Sciatic nerve (tissue), 2 donors: Measurements from ENCODE around the gene FASN. TPM values are rescaled to one million over a fixed set of nuclear protein-coding genes. Genes with fewer than 3 reads are reported as not detected.

ENCODE experiments used
- ATAC-seq: fragments of 200-7000 bp; cut with Tn5 transposase; one replicate; pipeline ENCODE4 v1.9.1; 2020; ENCODE audit warnings: mild to moderate bottlenecking, moderate library complexity
- DNase-seq: peaks from one replicate; pipeline ENCODE4 v3.0.0-alpha.2; 2020; ENCODE audit warnings: low spot score
- intact Hi-C: fragments of 100-400 bp; cut with DNase I; formaldehyde crosslinking; loops from one replicate; pipeline ENCODE4 v1.14.2; 2022
- total RNA-seq: library from RNA; stranded (reverse); fragmentation: NEBNext Ultra II Directional; extraction: Animal tissue kit (Norgen Biotek cat#: 25700); gene quantifications from one replicate; pipeline ENCODE4 v1.2.1, GENCODE V29; 2021
- donor health status: DM: no; HTN: no; CAD: no.
- donor health status: DM: no; HTN: no; CAD: no.

The FASN gene
- total RNA-seq, 1 donor from 2014 or later = 280 TPM

DNA sequence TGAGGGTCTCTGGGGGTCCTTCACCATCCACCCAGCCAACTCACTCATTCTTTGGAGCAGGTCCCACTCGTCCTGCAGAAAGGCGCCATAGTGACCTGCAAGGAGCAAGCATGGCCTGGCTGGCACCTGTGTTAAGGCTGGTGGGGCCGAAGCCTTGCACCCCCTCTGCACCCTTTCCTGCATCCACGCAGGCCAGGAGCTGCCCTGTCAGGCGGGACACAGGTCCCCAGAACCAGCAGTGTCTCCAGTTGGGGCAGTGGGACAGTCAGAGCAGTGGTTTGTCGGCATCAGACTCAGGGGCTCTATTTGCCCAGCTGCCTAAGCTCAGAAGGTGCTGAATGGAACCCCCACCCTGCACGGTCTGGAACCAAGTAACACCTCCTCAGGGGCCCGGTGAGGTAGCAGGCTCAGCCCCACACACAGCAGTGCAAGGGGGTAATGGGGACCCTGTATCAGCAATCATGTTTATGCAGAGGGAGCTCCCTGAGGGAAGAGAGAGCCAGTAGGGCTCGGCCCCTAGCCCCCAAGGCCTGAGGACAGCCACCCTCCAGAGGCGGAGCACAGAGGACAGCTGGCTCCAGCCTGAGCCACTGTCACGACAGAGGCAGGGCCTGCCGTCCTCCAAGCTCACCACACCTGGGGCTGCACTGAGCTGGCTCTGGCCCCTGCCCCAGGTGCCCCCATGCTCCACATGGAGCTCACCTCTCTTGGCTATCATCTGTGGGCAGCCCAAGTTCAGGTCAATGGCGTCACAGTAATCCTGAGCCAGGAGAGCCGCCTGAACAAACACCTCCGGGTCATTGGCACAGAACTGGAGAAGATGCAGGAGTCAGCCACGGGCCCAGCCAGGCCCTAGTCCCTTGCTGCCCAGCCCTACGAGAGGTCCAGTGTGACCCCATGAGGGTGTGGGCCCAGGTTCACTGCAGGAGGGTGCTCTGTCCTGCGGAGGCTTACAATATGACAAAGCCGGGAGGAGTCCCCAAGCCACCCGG, 34.3 kb downstream of the FASN start:
- intact Hi-C loops = no loop called here
- no peak for ATAC-seq
- no peak for DNase-seq

DNA sequence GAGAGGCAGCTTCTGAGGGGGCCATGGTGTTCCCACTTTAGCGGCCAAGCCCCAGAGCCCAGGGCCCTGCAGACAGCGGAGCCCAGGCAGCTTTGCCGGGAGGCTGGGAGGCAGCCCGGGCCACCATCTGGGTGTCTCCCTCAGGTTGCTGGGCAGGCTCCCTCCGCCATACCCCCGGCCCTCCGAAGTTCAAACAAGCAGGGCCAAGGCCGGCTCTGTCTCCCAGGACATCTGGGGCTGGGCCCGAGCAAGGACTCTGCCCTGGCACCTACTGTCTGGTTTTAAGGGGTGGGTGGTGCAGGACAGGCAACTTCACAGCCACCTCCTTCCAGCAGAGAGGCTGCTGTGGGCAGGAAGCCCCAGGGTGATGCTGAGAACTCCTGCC, 35.1 kb downstream of the FASN start:
- ATAC-seq (no peak), DNase-seq (no peak)
- intact Hi-C loops = no loop called here

DNA sequence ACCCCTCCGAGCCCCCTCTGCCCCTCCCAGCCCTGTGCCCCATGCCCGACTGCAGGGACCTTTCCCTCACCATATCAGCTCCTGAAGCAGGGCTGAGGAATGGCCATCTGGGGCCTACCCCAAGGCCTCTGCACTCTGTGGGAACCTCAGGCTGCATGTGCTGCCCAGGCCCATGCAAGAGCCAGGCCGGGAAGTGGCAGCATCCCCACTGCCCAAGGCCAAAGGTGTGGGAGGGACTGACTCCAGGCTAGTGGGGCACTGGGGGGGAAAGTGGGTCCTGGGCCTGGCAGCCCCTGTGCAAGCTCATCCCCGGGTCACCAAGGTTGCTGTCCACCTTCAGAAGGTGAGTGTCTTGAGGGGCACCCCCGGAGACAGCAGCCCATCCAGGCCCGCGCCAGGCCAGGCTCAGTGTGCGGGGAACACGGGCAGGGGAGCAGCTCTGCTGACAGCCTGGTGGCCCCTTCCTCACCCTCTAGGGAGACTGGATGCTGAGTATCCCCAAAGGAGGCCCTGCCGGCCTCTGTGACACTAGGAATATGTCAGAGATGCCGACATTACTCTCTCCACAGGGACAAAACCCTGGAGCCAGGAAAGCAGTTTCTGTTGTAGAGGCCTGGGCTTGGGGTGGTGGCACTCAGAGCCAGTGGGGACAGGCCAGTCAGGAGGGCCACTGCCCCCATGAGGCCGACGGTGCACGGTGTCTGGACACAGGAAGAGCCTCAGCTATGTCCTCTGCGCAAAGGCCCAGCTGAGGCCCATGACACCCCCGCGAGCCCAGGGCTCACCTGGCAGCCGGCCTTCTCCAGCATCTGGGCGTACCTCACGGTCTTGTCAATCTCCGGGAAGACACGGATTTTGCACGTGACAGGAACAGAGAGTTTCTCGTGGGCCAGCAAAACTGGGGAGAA, 35.7 kb downstream of the FASN start:
- intact Hi-C loops = no loop called here
- no peak for ATAC-seq
- no peak for DNase-seq

DNA sequence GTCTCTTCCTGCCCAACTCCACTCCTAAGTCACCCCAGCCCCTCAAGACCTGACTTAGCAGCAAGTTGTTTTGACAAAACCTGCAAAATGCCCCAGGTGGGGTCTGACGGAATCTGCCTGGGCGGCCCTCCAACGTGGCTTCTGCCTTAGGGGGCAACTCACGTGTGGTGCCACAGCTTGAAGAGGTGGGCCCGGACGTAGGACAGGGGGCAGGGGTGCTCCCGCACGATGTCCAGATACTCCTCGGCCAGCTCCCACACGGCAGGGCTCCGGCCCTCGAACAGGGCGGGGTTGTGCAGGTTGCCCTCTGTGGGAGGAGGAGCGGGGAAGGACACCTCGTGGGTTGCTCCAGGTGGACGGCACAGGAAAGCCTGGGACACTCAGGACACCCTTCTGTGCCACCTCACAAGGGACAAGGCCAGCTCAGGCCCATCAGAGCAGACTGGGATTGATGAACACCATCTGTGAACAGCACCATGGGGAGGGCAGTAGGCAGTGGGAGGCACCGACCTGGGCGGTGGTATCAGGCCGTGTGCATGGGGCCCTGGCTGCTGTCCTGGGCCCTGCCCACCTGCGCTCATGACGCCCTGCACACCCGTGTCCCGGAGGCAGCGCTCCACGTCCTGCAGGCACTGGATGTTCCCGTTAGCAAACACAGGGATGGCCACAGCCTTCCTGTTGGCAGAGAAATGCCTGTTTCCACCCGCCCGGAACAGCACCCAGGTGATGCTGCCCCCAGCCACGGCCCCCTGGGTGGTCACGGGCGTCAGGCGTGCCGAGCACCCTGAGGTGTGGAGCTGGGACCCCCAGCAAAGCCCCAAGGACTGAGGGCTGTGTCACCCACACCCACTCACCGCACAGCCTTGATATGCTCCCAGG, 36.8 kb downstream of the FASN start:
- intact Hi-C loops = no loop called here
- DNase-seq (no peak), ATAC-seq (no peak)

DNA sequence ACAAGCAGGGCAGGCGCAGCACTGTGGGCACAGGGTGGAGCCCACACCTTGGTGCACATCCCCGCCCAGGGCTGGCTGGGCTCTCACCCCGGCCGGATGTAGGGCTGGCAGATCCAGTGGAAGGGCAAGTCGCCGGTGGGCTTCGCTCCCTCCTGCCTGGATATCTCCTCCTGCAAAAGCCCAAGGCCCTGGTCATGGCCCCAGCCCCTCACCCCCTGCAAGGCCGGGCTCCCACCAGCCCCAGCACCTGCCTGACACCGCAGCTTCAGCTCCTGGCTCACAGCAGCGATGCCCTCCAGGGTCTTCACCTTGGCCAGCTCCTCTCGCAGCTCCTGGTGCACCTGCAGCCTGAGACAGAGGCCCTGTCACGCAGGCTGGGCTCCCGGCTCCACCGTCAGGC, 37.4 kb downstream of the FASN start:
- intact Hi-C loops = no loop called here
- DNase-seq = no peak
- ATAC-seq = no peak

DNA sequence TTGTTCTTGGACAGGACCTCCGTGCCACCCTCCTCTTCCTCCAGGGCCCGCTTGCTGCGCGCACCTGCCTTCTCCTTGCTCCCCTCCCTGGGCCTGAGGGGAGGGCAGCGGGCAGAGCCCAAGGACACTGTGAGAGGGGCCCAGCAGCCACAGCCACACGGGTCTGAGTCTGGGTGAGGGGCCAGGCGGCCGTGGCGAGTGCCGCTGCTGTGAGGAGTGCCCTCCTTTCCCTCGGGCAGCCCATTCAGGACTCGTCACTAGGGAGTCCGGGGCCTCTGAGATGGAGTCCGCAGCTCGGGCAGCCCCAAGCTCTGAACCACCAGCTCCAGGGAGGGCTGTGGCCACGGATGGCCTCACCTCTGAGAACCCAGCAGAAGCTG, 38.0 kb downstream of the FASN start:
- intact Hi-C loops = no loop called here
- no peak for ATAC-seq
- no peak for DNase-seq

DNA sequence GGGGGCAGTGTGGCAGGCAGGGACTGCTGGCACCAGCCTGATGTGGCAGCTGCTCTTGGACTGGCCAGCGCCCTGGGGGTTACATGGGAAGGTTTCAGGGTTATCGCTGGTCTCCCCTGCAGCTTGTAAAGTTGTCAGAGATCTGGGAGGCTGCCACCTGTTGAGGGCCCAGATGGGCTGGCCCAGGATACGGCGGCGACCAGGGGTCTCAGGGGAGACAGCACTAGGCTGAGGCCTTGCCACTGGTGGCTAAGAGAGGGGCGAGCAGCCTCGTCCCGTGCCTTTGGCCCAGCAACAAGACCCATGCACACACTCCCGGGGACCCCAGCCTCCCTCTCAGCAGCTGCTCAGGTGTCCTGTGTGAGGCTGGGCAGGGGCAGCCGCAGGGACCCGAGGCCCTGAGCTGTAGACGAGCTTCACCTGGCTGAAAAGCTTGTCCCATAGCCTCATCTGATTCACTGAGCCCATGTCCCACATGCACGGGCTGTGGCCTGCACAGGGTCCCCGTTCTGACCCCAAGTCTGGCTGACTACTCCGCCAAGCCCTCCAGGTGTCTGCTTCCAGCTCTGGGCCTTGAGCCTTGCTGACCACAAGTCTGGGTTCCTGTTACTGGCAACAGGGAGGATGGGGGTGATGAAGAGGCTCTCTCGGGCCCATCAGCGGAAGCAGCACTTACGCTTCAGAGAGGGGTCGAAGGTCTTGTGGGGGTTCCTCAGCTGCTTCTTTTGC, 38.6 kb downstream of the FASN start:
- DNase-seq = no peak
- intact Hi-C loops = no loop called here
- no peak for ATAC-seq

DNA sequence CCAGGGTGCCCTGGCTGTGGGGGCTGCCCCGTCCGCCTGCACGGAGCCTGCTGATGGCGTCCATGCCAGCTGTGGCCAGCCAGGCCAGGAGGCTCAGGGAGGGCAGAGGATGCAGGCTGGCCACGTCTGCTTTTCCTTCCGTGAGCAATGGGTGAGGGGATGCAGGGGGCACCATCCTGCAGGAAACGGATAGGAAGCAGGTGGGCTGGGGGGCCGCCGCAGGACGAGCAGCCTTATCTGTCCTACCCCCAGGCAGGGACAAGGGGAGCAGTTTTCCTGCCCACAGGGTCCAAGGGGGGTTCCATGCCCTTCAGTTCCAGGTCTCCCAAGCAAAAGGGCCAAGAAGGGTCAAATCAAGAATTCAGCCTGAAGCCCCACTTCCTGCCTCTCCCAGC, 39.2 kb downstream of the FASN start:
- DNase-seq (no peak), ATAC-seq (no peak)
- intact Hi-C loops = no loop called here

DNA sequence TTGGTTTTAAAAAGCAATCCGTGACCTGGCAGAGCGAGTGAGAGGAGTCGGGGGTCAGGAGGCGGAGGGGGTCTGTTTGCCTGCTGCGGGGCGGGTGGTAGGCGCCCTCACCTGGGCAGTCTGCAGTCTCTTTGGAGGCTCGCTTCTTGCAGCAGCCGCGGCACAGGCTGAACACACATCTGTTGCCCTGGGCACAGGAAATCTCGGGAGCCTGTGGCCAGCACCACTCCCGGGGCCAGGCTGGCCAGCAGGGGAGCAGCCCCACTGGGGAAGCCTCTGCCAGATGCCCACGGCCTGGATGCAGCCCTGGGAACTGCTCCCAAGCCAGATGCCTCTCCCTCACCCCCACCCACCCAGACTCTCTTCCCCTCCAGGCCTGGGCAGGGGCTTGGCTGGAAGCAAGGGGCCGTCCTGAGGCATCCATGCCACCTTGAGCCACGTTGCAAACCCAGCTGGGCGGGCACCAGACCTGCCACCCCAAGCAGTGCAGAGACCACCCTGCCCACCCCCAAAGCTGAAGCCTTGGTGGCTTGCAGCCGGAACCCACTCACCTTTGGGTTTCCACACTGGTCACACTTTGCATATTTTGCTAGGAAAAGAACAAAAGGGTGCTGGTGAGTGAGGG, 39.7 kb downstream of the FASN start:
- intact Hi-C loops = no loop called here
- no peak for DNase-seq

DNA sequence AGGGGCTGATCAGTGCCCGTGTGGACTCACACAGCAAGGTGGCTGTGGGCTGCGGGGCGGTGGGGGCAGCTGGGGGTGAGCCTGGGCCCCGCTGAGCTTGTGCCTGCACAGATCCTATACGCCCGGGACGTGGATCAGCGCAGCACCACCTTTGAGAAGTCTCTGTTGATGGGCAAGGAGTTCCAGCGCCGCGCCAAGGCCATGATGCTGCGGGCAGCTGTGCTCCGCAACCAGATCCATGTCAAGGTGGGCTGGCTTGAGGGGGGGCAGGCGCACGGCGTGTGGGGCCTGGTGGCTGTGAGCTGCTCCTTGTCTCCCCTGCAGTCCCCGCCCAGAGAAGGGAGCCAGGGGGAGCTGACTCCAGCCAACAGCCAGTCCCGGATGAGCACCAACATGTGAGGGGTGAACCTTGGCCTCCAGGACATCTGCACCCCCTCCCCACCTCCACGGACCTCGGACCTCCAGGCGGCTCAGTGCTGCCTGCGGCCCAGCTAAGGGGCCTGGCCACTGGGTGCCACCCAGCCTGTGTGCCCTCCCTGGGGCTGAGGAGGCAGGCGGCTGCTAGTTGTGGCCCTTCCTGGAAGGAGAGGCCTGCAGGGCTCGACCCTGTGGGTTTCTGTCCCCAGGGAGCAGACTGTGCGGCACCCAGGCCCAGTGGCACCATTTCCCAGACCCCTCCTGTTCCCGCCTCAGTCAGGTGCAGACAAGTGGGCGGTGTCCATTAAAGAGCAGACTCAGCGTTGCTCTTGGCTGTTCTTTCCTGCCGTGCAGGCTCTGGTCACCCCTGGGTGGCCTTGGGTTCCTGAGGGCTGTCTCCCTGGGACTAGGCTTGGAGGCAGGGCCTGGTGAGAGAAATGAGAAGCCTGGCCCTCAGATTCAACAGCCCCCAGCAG, 41.1 kb downstream of the FASN start:
- DNase-seq (no peak), ATAC-seq (no peak)
- intact Hi-C loops = no loop called here

More for the DNA sequence above, 39.7 kb downstream of the FASN start:
- ATAC-seq = no peak

DNA sequence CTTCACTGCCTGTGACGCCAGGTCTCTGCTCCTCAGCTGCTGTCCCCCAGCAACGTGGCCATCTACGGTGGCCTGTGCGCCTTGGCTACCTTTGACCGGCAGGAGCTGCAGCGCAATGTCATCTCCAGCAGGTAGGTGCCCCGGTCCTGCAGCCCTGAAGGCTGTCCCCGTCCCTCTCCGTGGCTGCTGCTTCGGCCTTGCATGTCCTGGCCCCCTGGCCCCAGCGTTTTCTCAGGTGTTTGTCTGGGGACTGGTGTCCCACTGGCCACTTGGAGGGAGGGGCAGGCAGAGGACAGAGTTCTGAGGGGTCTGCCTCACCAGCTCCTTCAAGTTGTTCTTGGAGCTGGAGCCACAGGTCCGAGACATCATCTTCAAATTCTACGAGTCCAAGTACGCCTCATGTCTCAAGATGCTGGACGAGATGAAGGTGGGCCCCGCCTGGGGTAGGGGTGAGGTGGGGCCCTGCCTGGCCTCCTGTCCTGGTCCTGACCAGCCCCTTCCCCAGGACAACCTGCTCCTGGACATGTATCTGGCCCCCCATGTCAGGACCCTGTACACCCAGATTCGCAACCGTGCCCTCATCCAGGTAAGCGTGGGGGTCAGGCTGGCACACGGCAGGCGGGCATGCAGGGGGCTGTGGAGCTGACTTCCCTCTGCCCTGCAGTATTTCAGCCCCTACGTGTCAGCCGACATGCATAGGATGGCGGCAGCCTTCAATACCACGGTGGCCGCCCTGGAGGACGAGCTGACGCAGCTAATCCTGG, 41.9 kb downstream of the FASN start:
- DNase-seq = no peak
- intact Hi-C loops = no loop called here
- no peak for ATAC-seq

DNA sequence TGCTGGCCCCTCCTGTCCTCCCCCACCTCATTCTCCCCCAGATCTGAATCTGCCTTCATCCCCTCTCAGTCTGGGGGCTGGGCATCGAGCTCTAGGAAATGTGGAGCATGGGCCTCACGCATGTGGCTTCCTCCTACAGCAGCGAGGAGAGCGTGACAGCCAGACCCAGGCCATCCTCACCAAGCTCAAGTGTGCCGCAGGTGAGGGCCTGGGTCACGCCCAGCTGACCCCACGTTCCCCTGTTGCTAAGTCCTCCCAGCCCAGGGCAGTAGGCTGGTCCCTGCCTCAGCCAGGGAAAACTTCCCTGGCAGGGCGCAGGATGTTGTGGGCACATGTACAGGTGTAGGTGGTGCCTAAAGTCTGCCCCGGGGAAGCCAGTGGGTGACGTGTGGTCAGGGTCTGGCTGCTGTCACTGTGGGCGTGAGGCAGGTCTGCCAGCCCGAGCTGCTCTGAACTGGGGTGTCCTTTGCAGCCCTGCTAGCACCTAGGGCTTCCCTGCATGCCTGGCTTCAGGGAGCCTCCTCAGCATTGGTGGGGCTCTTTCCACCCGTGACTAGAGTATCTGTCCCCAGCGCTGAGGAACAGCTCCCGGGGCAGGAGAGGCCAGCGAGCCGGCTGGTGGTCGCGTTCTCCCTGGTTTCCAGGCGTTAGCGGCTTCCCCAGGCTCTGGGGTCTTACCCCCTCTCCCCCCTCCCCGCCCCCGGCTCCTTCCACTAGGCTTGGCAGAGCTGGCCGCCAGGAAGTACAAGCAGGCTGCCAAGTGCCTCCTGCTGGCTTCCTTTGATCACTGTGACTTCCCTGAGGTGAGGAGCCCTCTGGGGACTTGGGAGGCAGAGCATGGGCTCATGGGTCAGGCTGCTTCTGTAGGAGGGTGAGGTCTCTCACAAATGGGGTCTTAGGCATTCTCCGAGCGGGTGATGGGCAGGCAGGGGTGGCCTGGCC, 42.7 kb downstream of the FASN start:
- DNase-seq (no peak), ATAC-seq (no peak)
- intact Hi-C loops = no loop called here

DNA sequence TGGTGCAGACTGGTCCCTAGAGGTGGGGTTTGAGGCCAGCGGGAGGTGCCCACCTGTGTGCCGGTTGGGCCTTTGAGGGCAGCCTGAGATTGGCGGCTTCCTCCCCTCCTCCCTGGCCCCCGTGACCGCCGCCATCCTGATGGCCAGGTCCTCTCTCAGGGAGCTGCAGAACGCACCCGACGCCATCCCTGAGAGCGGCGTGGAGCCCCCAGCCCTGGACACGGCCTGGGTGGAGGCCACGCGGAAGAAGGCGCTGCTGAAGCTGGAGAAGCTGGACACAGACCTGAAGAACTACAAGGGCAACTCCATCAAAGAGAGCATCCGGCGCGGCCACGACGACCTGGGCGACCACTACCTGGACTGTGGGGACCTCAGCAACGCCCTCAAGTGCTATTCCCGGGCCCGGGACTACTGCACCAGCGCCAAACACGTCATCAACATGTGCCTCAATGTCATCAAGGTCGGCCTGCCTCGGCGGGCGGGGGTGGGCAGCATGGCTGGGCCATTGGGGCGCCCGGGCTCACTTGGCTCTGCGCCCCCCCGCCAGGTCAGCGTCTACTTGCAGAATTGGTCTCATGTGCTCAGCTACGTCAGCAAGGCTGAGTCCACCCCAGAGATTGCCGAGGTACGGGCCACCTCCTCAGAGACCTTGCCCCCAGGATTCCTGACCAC, 43.5 kb downstream of the FASN start:
- ATAC-seq (no peak), DNase-seq (no peak)
- intact Hi-C loops = no loop called here

DNA sequence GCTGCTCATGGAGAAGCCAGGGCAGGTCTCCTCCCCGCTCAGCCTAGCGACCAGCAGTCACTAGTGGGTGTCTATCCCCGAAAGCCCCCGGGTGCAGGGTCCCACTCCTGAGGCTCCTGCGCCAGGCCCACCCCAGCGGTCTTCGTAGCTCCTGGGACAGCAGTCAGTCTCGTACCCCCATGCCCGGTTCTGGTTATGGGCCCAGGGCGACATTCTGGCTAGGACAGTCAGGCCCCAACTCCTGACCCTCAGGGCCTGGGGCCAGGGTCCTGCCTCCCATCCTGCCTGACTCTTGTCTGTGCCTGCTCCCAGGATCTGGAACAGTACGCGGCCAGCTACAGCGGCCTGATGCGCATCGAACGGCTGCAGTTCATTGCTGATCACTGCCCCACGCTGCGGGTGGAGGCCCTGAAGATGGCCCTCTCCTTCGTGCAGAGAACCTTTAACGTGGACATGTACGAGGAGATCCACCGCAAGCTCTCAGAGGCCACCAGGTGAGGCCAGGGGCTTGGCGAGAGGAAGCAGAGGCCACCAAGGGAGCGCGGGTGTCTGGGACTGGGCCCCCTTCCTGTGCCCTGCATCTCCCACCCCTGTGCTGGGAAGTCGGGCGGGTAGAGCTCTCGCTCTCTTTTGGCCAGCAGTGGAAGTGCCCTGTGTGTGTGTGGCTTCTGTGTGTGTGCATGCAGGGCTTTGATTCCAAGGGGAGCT, 44.3 kb downstream of the FASN start:
- intact Hi-C loops = no loop called here
- DNase-seq = no peak

More for the DNA sequence above, 44.3 kb downstream of the FASN start:
- no peak for ATAC-seq
